AG09319 (cell line): ENCODE data around the gene OSBPL7.
A peak's percentile ranks its signal among the peaks of the same experiment; 100 is the strongest.
"Not testable (repeated sequence)": the region's sequence is repeated elsewhere in the genome, so short reads cannot be mapped to it uniquely, and the experiment has no call there.

Source experiments
- DNase-seq: peaks from one replicate; pipeline ENCODE4 v3.0.0-alpha.2; 2010; ENCODE audit warnings: low read depth; ENCODE audit errors: extremely low read depth
- TF ChIP-seq, protein P1 (sequence below): IDR thresholded peaks from 2 replicates; pipeline ENCODE4 v1.5.1; 2011; ENCODE audit warnings: low read depth, mild to moderate bottlenecking, inconsistent platforms, low read length, moderate library complexity

OSBPL7 gene

DNA sequence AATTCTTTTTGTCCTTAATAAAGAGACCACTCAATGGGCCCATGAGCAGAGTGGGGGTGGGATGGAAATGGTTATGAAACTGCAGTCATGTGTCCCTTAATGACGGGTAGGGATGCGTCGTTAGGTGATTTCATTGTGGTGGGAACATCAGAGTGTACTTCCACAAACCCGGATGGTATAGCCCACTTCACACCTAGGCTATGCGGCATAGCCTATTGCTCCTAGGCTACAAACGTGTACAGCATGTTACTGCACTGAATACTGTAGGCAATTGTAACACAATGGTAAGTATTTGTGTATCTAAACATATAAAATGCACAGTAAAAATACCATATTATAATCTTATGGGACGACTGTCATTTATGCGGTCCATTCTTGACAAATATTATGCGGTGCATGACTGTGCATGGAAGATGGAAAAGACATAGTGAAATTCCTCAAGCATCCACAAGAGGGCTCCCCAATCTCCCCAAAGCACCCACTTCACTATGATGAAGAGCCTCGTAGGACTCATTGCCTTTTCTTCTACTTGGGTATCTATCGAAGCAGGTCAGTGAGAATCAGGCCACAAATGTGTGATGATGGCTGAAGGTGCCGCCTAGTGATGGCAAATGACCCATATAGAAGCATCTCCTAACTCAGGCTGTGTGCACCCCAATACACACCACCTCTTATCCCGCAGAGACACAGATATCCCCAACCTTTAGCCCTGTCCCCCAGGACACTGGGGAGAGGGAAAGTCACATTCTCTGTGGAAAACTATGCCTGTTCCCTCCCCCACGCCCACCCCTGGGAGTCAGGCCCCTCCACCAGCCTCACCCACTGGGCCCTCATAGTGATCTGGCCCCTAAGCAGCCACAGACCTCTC is 45.0 kb downstream of the OSBPL7 start:
- peak; percentile 2 for DNase-seq
- TF ChIP-seq, protein P1, sequence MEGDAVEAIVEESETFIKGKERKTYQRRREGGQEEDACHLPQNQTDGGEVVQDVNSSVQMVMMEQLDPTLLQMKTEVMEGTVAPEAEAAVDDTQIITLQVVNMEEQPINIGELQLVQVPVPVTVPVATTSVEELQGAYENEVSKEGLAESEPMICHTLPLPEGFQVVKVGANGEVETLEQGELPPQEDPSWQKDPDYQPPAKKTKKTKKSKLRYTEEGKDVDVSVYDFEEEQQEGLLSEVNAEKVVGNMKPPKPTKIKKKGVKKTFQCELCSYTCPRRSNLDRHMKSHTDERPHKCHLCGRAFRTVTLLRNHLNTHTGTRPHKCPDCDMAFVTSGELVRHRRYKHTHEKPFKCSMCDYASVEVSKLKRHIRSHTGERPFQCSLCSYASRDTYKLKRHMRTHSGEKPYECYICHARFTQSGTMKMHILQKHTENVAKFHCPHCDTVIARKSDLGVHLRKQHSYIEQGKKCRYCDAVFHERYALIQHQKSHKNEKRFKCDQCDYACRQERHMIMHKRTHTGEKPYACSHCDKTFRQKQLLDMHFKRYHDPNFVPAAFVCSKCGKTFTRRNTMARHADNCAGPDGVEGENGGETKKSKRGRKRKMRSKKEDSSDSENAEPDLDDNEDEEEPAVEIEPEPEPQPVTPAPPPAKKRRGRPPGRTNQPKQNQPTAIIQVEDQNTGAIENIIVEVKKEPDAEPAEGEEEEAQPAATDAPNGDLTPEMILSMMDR = peak; percentile 66

DNA sequence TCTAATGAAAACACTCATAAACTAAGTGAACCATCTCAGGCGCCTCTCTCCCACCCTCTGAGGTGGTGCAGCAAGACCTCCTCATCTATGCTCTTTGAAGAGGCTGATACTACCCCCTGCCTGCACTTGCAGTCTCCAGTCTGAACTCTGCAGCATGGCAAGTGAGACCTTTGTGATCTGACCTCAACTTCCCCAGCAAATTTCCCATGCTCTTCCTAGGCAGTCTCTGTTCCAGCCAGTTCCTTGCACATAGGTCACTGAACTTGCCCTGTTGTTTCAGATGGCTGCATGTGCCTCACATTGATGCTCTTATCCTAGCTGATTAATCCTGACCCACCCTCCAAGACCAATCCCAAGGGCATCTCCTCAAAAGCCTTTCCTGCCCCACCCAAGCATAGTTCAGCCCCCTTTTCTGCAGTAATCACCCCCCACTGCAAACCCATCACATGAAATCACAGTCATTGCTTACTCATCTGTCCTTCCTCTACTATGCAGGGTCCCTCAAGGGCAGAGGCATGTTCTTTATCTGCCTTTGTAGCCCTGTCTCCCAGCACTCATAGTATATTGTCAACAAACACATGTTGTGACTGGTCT is 46.5 kb downstream of the OSBPL7 start:
- no peak for DNase-seq
- TF ChIP-seq, protein P1 = no peak

DNA sequence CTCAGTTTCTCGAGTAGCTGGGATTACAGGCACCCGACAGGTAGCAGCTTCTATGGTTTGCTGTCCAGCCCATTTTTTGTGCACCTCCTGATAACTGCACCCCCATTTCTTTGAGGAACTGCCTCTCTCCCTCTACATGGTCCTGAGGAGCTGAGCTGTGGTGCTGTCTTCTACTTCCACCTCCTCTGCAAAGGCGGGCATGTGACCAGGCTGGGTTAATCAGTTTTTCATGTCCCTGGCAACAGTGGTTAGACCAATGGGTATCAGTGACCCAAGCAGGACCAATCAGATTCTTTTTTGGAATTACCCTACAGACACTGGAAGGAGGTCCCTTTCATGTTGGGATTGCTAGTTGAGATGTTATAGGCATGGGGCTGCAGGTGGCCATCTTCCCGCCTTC is 47.3 kb downstream of the OSBPL7 start:
- TF ChIP-seq, protein P1 = no peak

DNA sequence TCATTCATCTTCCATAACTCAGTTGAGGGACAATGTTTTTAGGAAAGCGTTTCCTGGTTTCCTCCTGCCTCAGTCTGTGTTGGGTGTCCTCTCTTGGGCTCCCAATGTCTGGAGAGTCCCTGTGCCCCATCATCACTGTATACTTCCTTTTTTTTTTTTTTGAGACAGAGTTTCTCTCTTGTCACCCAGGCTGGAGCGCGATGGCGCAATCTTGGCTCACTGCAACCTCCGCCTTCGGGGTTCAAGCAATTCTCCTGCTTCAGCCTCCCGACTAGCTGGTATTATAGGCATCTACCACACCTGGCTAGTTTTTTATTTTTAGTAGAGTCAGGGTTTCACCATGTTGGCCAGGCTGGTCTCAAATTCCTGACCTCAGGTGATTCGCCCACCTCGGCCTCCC is 47.9 kb downstream of the OSBPL7 start:
- not testable (repeated sequence) for DNase-seq

More for the DNA sequence above, 47.3 kb downstream of the OSBPL7 start:
- no peak for DNase-seq

DNA sequence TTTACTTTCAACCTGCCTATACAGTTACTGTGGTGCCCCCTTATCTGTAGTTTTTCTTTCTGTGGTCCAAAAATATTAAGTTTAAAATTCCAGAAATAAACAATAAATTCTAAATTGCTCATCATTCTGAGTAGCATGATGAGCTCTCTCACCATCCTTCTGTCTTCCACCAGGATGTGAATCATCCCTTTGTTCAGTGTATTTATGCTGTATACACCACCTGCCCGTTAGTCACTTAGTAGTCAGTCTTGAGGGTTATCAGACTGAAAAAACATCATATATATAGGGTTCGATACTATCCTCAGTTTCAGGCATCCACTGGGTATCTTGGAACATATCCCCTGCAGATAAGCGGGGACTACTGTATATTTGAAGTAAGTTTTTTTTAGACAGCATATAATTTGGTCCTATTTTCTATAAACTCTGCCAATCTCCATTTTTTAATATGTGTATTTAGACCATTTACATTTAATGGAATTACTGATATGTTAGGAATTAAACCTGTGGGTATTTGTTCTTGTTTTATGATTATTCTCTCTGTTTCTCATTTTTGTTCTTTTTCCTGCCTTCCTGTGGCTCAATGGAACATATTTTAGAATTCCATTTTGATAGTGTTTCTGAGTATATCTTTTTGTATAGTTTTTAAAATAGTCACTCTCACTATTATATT is 57.5 kb downstream of the OSBPL7 start:
- TF ChIP-seq, protein P1 = no peak
- DNase-seq = no peak

DNA sequence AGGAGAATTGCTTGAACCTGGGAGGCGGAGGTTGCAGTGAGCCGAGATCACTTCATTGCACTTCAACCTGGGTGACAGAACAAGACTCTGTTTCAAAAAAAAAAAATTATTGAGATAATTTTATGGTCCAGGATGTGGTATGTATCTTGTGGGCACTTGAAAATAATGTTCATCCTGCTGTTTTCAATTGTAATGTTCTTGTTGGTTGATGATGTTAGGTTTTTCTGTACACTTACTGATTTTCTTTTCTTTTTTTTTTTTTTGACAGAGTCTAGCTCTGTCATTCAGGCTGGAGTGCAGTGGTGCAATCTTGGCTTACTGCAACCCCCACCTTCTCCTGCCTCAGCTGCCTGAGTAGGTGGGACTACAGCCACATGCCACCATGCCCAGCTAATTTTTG is 58.9 kb downstream of the OSBPL7 start:
- TF ChIP-seq, protein P1 = no peak
- DNase-seq = no peak

DNA sequence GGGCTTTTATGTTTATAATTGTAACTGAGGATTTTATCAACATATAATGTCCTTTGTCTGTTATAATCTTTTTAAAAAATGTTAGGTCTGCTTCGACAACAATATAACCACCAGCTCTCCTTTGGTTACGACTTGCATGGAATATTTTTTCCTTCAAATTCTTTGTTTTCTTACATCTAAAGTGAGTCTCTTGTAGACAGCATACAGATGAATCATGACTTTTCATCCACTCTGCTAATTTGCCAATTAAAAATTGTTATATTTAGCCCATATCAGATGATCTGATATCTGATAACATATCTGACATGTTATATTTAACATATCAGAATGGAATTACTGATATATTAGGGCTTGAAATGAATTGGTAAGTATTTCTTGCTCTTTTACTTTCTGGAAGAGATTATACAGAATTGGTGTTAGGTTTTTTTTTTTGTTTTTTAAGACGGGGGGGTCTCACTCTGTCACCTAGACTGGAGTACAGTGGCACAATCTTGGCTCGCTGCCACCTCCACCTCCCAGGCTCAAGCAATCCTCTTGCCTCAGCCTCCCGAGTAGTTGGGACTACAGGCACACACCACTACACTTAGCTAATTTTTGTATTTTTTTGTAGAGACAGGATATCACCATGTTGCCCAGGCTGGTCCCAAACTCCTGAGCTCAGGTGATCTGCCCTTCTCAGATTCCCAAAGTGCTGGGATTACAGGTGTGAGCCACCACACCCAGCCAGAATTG is 61.0 kb downstream of the OSBPL7 start:
- TF ChIP-seq, protein P1 = no peak
- DNase-seq = no peak
